ENCODE measurements around the gene CCDC158. TPM values are rescaled to one million over a fixed set of nuclear protein-coding genes. Genes with fewer than 3 reads are reported as not detected.

The CCDC158 gene
- total and polyA plus RNA-seq, 4 donors: 0.99 to 2.9 (median 1.3) TPM

DNA sequence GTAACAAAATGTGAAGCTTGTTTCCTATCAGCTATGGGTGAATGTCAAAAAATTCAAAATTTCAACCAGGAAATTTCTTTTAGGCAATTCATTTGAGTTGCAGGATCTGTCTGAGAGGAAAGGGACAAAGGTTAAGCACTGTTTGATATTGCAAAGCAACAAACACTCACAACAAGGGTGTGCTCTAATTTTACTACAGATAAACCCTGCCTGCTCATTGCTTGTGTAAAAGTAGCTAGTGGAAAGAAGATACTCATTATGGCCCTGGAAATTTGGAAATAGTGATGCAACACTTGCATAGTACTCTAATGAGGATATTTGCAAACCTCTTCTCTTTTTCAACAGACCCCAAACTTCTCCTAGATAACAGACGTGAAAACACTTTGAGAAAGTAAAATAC is 142.4 kb downstream of the CCDC158 start:
- WGBS (ENCODE audit: insufficient coverage): no CpG with 5 or more reads among the region's 1 CpG
- Histone ChIP-seq H3K27ac (ENCODE audit: low read depth, low read length) (no peak overlapping the region), H3K4me1 (ENCODE audit: control insufficient read depth, insufficient read depth, low read length) (no peaks in the 10 kb centered on the region), H3K36me3 (ENCODE audit: control insufficient read depth, insufficient read depth, low read length) (no peaks in the 10 kb centered on the region), H3K27me3 (ENCODE audit: control insufficient read depth, insufficient read depth, low read length) (no peaks in the 10 kb centered on the region), H3K4me3 (ENCODE audit: low read depth, low read length) (no peak overlapping the region), H3K9me3 (ENCODE audit: control insufficient read depth, insufficient read depth, low read length) (no peaks in the 10 kb centered on the region)
- no peak for DNase-seq (ENCODE audit: low read depth in 4 of 6, low spot score in 6 of 6)

DNA sequence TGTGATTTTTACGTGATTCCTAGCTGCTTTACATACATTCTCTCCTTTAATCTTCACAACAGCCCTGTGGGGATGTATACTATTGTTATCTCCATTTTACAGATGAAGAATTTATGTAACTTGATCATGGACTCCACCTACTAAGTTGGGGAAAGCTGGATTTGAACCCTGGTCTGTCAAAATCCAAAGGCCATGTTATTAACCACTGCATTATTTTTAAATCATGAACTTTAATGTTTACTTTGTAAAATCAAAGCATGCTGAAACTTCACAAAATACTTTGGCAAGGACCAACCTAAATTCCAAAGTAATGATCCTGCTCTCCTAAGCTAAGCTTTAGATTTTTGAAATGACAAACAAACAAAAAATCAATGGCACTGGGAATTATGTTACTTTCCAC is 143.3 kb downstream of the CCDC158 start:
- Histone ChIP-seq H3K27me3 (ENCODE audit: control insufficient read depth, insufficient read depth, low read length) (no peaks in the 10 kb centered on the region), H3K27ac (ENCODE audit: low read depth, low read length) (no peak overlapping the region), H3K36me3 (ENCODE audit: control insufficient read depth, insufficient read depth, low read length) (no peaks in the 10 kb centered on the region), H3K4me1 (ENCODE audit: control insufficient read depth, insufficient read depth, low read length) (no peaks in the 10 kb centered on the region), H3K9me3 (ENCODE audit: control insufficient read depth, insufficient read depth, low read length) (no peaks in the 10 kb centered on the region), H3K4me3 (ENCODE audit: low read depth, low read length) (no peak overlapping the region)
- no peak for DNase-seq (ENCODE audit: low read depth in 4 of 6, low spot score in 6 of 6)
- no CpG with 5 or more reads among the region's 1 CpG for WGBS (ENCODE audit: insufficient coverage)

DNA sequence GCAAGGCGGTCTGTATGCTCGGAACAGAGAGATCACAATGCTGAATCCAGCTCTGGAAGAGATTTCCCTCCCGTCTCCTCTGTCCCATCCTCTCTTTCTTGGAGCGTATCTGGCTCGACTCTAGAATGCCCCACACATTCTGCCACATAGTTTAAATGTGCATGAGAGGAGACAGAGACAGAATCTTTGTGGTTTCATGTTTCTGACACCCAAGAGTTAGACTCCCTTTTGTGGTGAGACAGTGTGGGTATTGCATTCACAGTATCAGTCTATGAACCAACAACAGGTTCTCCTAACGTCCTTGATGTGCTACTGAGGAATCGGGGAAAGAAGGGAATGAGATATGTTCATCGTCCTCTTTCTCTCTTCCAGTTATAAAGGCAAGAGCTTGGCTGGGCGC is 144.1 kb downstream of the CCDC158 start:
- Histone ChIP-seq H3K36me3 (ENCODE audit: control insufficient read depth, insufficient read depth, low read length) (no peaks in the 10 kb centered on the region), H3K4me1 (ENCODE audit: control insufficient read depth, insufficient read depth, low read length) (no peaks in the 10 kb centered on the region), H3K27ac (ENCODE audit: low read depth, low read length) (no peak overlapping the region), H3K27me3 (ENCODE audit: control insufficient read depth, insufficient read depth, low read length) (no peaks in the 10 kb centered on the region), H3K9me3 (ENCODE audit: control insufficient read depth, insufficient read depth, low read length) (no peaks in the 10 kb centered on the region), H3K4me3 (ENCODE audit: low read depth, low read length) (no peak overlapping the region)
- 93% methylated on average over 3 of the region's 9 CpGs for WGBS (ENCODE audit: insufficient coverage)
- no peak for DNase-seq (ENCODE audit: low read depth in 4 of 6, low spot score in 6 of 6)

DNA sequence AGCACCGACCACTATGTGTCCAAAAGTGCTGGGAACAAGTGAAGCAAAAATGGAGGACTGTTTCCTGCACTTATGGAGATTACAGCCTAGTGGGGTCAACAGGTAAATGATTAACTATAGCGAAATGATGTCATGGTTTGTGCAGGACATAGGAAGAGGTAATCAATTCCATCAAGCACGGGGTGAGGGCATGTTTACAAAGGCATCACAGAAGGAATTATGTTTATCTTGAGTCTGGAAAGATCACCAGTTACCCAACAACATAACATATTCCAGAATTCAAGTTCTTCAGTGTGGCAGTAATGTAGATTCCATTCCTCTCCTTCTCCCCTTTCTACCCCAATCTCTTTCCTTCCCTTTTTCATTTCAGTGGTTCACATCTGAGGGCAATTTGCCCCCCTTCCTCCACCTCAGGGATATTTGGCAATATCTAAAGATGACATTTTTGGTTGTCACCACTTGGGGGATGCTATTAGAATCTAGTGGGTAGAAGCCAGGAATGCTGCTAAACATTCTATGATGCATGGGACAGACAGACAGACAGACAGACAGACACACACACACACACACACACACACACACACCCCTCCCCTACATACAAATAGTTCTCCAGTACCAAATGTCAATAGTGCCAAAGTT is 145.3 kb downstream of the CCDC158 start:
- DNase-seq (ENCODE audit: low read depth in 4 of 6, low spot score in 6 of 6): no peak
- H3K27ac ChIP-seq (ENCODE audit: low read depth, low read length): no peak overlapping the region
- H3K36me3 ChIP-seq (ENCODE audit: control insufficient read depth, insufficient read depth, low read length): no peaks in the 10 kb centered on the region
- 100% methylated on average over 2 of the region's 3 CpGs for WGBS (ENCODE audit: insufficient coverage)
- H3K9me3 ChIP-seq (ENCODE audit: control insufficient read depth, insufficient read depth, low read length): no peaks in the 10 kb centered on the region
- H3K27me3 ChIP-seq (ENCODE audit: control insufficient read depth, insufficient read depth, low read length): no peaks in the 10 kb centered on the region
- H3K4me3 ChIP-seq (ENCODE audit: low read depth, low read length): no peak overlapping the region
- no peaks in the 10 kb centered on the region for H3K4me1 ChIP-seq (ENCODE audit: control insufficient read depth, insufficient read depth, low read length)

DNA sequence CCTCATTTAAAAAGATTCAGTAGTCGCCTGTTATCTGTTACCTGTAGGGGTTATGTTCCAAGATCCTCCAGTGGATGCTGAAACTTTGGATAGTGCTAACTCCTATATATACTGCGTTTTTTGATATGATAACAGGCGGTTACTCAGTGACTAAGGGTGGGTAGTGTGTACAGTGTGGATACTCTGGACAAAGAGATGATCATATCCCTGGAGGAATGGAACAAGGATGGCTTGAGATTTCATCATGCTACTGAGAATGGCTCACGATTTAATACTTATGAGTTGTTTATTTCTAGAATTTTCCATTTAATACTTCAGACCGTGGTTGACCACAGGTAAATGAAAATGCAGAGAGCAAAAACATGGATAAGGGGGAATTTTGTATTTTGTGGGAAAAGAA is 147.9 kb downstream of the CCDC158 start:
- no peaks in the 10 kb centered on the region for H3K4me1 ChIP-seq (ENCODE audit: control insufficient read depth, insufficient read depth, low read length)
- H3K27me3 ChIP-seq (ENCODE audit: control insufficient read depth, insufficient read depth, low read length): no peaks in the 10 kb centered on the region
- WGBS (ENCODE audit: insufficient coverage): 100% methylated on average over 1 of the region's 5 CpGs
- no peaks in the 10 kb centered on the region for H3K9me3 ChIP-seq (ENCODE audit: control insufficient read depth, insufficient read depth, low read length)
- no peaks in the 10 kb centered on the region for H3K36me3 ChIP-seq (ENCODE audit: control insufficient read depth, insufficient read depth, low read length)
- DNase-seq (ENCODE audit: low read depth in 4 of 6, low spot score in 6 of 6): no peak
- no peak overlapping the region for H3K4me3 ChIP-seq (ENCODE audit: low read depth, low read length)
- H3K27ac ChIP-seq (ENCODE audit: low read depth, low read length): no peak overlapping the region

DNA sequence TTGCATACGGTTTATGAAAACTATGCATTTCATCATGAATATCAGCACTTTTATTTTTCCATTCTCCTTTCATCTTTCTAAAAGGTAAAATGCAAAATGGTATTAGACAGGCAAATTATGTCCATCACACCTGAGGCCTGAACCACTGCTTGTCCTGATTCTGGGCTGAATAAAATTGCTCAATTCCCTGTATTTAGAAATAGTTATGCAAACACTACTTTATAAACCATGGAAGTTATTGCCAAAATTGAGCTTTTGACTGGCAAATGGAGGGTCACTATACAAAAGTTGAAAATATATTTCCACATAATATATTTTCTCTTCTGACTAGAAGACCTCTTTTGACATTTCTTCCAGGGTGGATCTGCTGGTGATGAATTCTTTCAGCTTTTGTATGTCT is 148.4 kb downstream of the CCDC158 start:
- Histone ChIP-seq H3K4me3 (ENCODE audit: low read depth, low read length) (no peak overlapping the region), H3K27ac (ENCODE audit: low read depth, low read length) (no peak overlapping the region), H3K36me3 (ENCODE audit: control insufficient read depth, insufficient read depth, low read length) (no peaks in the 10 kb centered on the region), H3K27me3 (ENCODE audit: control insufficient read depth, insufficient read depth, low read length) (no peaks in the 10 kb centered on the region), H3K9me3 (ENCODE audit: control insufficient read depth, insufficient read depth, low read length) (no peaks in the 10 kb centered on the region), H3K4me1 (ENCODE audit: control insufficient read depth, insufficient read depth, low read length) (no peaks in the 10 kb centered on the region)
- no CpG with 5 or more reads among the region's 1 CpG for WGBS (ENCODE audit: insufficient coverage)
- DNase-seq (ENCODE audit: low read depth in 4 of 6, low spot score in 6 of 6): no peak

DNA sequence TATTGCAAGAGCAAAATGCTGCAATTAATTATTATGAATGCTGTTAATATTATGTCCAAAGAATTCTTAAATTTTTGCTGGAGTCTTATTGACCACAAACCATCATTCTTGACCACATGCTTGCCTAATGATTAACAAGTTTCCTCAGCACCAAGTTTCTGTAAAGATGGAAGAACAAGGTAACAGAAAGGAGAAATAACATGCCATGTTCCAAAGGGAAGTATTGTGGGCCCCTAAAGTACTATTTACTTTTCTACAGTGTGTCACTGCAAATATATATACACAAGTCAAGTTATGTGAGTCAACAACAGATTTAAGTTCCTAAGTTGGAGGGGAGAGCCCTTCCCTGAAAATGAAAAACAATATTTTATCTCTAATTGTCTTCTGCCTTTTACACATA is 148.9 kb downstream of the CCDC158 start:
- Histone ChIP-seq H3K4me3 (ENCODE audit: low read depth, low read length) (no peak overlapping the region), H3K27ac (ENCODE audit: low read depth, low read length) (no peak overlapping the region), H3K36me3 (ENCODE audit: control insufficient read depth, insufficient read depth, low read length) (no peaks in the 10 kb centered on the region), H3K9me3 (ENCODE audit: control insufficient read depth, insufficient read depth, low read length) (no peaks in the 10 kb centered on the region), H3K4me1 (ENCODE audit: control insufficient read depth, insufficient read depth, low read length) (no peaks in the 10 kb centered on the region), H3K27me3 (ENCODE audit: control insufficient read depth, insufficient read depth, low read length) (no peaks in the 10 kb centered on the region)
- no peak for DNase-seq (ENCODE audit: low read depth in 4 of 6, low spot score in 6 of 6)

DNA sequence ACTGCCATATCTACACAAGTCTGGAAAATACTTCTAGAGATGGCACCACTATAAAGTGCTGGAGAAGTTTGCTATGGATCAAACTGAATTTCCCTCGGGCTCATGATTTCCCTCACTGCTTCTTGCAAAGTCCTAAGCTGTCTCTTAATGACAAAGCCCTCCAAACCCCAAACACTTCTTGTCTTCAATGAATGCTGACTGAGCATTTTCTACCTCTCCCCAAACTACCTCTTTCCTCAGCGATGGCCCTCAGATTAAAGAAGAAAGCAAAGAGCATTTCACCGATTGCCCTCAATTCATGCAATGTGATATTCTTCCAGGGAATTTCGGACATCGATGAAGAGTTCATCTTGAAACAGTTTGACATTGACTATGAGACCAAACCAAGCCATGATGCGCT is 149.7 kb downstream of the CCDC158 start:
- Histone ChIP-seq H3K27ac (ENCODE audit: low read depth, low read length) (no peak overlapping the region), H3K36me3 (ENCODE audit: control insufficient read depth, insufficient read depth, low read length) (no peaks in the 10 kb centered on the region), H3K27me3 (ENCODE audit: control insufficient read depth, insufficient read depth, low read length) (no peaks in the 10 kb centered on the region), H3K4me1 (ENCODE audit: control insufficient read depth, insufficient read depth, low read length) (no peaks in the 10 kb centered on the region), H3K4me3 (ENCODE audit: low read depth, low read length) (no peak overlapping the region), H3K9me3 (ENCODE audit: control insufficient read depth, insufficient read depth, low read length) (no peaks in the 10 kb centered on the region)
- 98% methylated on average over 6 of the region's 6 CpGs for WGBS (ENCODE audit: insufficient coverage)
- DNase-seq (ENCODE audit: low read depth in 4 of 6, low spot score in 6 of 6): no peak

DNA sequence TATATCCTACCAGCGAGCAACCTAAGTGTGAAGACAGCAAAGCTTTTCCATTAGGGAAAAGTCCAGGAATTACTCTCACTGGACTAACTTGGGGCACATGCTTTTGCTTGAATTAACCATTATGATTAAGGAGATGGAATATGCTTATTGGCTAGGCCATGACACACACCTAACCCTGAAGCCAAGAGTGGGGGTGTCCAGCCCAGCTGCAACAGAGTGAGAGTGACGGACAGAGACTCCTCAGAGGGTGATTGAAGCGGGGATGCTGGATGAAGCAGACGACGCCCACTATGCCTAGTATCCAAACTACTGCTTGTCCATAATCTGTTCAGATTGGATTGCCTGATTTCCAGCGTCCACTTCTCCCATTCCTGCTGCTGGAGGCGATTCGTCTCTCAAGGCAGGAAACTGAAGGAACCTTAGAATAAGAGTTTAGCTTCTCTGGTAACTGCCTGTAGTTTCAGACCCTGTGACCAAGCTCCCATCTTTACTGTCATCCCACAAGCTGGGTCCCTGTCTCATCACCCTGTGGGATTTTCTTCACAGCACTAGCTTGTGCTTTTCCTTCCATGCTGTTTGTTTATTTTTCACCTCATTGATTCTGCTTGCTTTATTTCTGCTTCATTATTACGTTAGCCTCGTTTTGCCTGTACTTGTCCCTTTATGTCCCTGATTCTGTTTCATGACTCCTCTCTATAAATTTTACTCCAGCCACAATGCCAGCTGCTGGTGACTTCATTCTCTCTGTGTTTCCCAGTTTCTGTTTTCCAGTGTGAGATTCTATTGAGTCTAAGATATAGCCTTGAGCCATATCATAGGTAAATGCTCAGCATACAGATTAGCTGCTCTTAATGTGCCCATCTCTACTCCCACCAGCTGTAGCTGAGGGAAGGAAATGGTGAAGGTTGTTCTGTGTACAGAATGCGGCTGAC is 150.4 kb downstream of the CCDC158 start:
- no peak overlapping the region for H3K4me3 ChIP-seq (ENCODE audit: low read depth, low read length)
- H3K9me3 ChIP-seq (ENCODE audit: control insufficient read depth, insufficient read depth, low read length): no peaks in the 10 kb centered on the region
- no peaks in the 10 kb centered on the region for H3K36me3 ChIP-seq (ENCODE audit: control insufficient read depth, insufficient read depth, low read length)
- no peaks in the 10 kb centered on the region for H3K27me3 ChIP-seq (ENCODE audit: control insufficient read depth, insufficient read depth, low read length)
- no peak overlapping the region for H3K27ac ChIP-seq (ENCODE audit: low read depth, low read length)
- DNase-seq (ENCODE audit: low read depth in 4 of 6, low spot score in 6 of 6): peak in 1 of 6 donors; percentile 38
- WGBS (ENCODE audit: insufficient coverage): 71% methylated on average over 8 of the region's 11 CpGs
- H3K4me1 ChIP-seq (ENCODE audit: control insufficient read depth, insufficient read depth, low read length): no peaks in the 10 kb centered on the region

DNA sequence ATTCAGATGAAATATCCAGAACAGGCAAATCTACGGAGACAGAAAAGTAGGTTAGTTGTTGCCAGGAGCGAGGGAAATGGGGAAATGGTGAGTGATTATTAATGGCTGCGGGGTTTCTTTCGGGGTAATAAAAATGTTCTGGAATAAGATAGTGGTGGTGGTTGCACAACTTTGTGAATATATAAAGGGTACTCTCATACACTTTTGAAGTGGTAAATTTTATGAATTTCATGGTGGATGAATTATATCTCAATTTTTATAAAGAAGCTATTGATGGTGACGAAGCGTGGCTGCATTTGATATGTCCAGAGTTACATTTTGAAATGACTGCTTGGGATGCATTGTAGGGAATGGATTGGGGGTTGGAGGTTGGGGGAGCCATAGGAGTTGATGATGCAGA is 153.1 kb downstream of the CCDC158 start:
- DNase-seq (ENCODE audit: low read depth in 4 of 6, low spot score in 6 of 6): no peak
- Histone ChIP-seq H3K36me3 (ENCODE audit: control insufficient read depth, insufficient read depth, low read length) (peaks cover 3% of the 10 kb centered on the region), H3K4me1 (ENCODE audit: control insufficient read depth, insufficient read depth, low read length) (no peaks in the 10 kb centered on the region), H3K27me3 (ENCODE audit: control insufficient read depth, insufficient read depth, low read length) (no peaks in the 10 kb centered on the region), H3K4me3 (ENCODE audit: low read depth, low read length) (no peak overlapping the region), H3K9me3 (ENCODE audit: control insufficient read depth, insufficient read depth, low read length) (no peaks in the 10 kb centered on the region), H3K27ac (ENCODE audit: low read depth, low read length) (no peak overlapping the region)
- WGBS (ENCODE audit: insufficient coverage): 95% methylated on average over 6 of the region's 6 CpGs
